ENCODE data around the gene WNT3A.

DNA sequence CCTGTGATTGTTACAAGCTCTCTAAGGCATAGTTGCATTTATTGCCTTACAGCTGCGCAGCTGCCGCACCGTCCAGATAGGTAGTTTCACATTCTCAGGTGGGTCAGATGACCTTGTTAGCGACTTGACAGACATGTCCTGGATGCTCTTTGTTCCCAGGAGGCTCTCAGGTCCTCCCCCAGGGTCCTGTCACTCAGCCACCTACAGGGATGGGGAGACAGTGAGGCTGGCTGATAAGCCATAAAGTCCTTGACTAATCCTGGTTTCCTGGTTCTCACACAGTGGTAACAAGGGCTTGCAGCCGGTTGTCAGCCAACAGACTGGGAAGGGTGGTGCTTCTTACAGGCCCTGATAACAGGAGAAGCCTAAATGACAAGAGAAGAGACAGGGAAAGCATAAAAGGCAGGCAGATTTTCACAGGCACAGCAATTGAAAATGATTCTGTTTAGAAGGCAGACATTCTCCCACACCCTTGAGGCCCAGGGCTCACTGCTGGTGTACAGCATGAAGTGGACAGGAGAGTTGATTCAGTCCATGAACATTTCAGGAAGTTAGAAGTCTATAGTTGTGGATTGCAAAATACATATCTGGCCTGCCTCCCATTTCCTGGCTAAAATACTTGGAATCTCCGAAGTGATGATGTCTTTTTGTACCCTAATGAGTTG, 78.6 kb downstream of the WNT3A start:
- no peak for TF ChIP-seq TAF1 (IDR thresholded peaks at IDR 0.05; ENCODE audit: low read depth, low read length)
- TF ChIP-seq POLR2A (IDR thresholded peaks at IDR 0.05; ENCODE audit: low read depth, low read length), result no peak
- no peak for TF ChIP-seq SPI1 (IDR thresholded peaks at IDR 0.05; ENCODE audit: low read depth, low read length)

Measured in GM12891 (cell line).